IMR-90 (cell line): ENCODE results near the gene NCKAP5. TPM values are rescaled to one million over a fixed set of nuclear protein-coding genes. Genes with fewer than 3 reads are reported as not detected.

Experiments
- ATAC-seq: fragments of 200-7000 bp; cut with Tn5 transposase; 2 replicates; pipeline ENCODE4 v1.9.1; 2020; ENCODE audit warnings: low read depth, mild to moderate bottlenecking, moderate library complexity
- BruUV-seq: library from RNA; stranded (reverse); fragments of 400-500 nt; replicated peaks from 2 replicates; lab custom pipeline; 2021; lab: Mats Ljungman, UMichigan
- CTCF ChIA-PET: fragments of 300-600 bp; formaldehyde crosslinking; extraction: SDS; loops from one replicate; lab custom pipeline; 2021; ENCODE audit warnings: antibody characterized with exemption; lab: Yijun Ruan, JAX
- POLR2A ChIA-PET: fragments of 300-600 bp; sonication (Branson Sonifier 250); formaldehyde crosslinking; loops from one replicate; lab custom pipeline; 2022; ENCODE audit warnings: antibody characterized with exemption; ENCODE audit not compliant: unreplicated experiment; lab: Charles Lee
- DNase-seq: peaks from one replicate; pipeline ENCODE4 v3.0.0; 2013
- H2AFZ ChIP-seq: replicated peaks from 2 replicates; pipeline ENCODE3; 2013; ENCODE audit warnings: low read length, mild to moderate bottlenecking; ENCODE audit not compliant: poor library complexity
- H2AK5ac ChIP-seq: 2 replicates; pipeline ENCODE4 v1.6.1; 2013; ENCODE audit warnings: low read depth, low read length, inconsistent platforms
- H2AK9ac ChIP-seq: replicated peaks from 2 replicates; pipeline ENCODE3; 2013; ENCODE audit warnings: mild to moderate bottlenecking, low read depth, low read length, moderate library complexity; ENCODE audit not compliant: poor library complexity
- H2BK120ac ChIP-seq: 2 replicates; pipeline ENCODE4 v1.6.1; 2013; ENCODE audit warnings: low read depth, low read length, inconsistent platforms
- H2BK15ac ChIP-seq: 3 replicates; pipeline ENCODE4 v1.6.1; 2013; ENCODE audit warnings: low read depth, low read length, inconsistent platforms
- H2BK20ac ChIP-seq: 2 replicates; pipeline ENCODE4 v1.6.1; 2013; ENCODE audit warnings: low read depth, mild to moderate bottlenecking, inconsistent platforms, low read length, moderate library complexity
- H2BK5ac ChIP-seq: 2 replicates; pipeline ENCODE4 v1.6.1; 2013; ENCODE audit warnings: mild to moderate bottlenecking, low read depth, low read length, inconsistent platforms; ENCODE audit not compliant: poor library complexity, severe bottlenecking
- H3K14ac ChIP-seq: replicated peaks from 2 replicates; pipeline ENCODE4 v1.6.1; 2013; ENCODE audit warnings: low read depth, low read length, inconsistent platforms
- H3K18ac ChIP-seq: 2 replicates; pipeline ENCODE4 v1.6.1; 2013; ENCODE audit warnings: low read depth, low read length, control low read depth
- H3K23ac ChIP-seq: 2 replicates; pipeline ENCODE4 v1.6.1; 2013; ENCODE audit warnings: low read depth, low read length, inconsistent platforms
- H3K27ac ChIP-seq: 2 replicates; pipeline ENCODE4 v1.5.1; 2013; ENCODE audit warnings: mild to moderate bottlenecking, control low read depth, low read length; ENCODE audit not compliant: insufficient read depth
- H3K27me3 ChIP-seq: 2 replicates; pipeline ENCODE4 v1.6.1; 2013; ENCODE audit warnings: low read length; ENCODE audit not compliant: control insufficient read depth, insufficient read depth
- H3K36me3 ChIP-seq: 2 replicates; pipeline ENCODE4 v1.6.1; 2013; ENCODE audit warnings: low read length, mixed read lengths; ENCODE audit not compliant: control insufficient read depth, insufficient read depth
- H3K4ac ChIP-seq: 2 replicates; pipeline ENCODE4 v1.6.1; 2013; ENCODE audit warnings: low read depth, low read length, inconsistent platforms
- H3K4me1 ChIP-seq: 2 replicates; pipeline ENCODE4 v1.6.1; 2013; ENCODE audit warnings: low read length, mixed read lengths; ENCODE audit not compliant: control insufficient read depth, insufficient read depth
- H3K4me2 ChIP-seq: 2 replicates; pipeline ENCODE4 v1.6.1; 2013; ENCODE audit warnings: low read depth, mild to moderate bottlenecking, control low read depth, low read length, moderate library complexity
- H3K4me3 ChIP-seq: 2 replicates; pipeline ENCODE4 v1.5.1; 2013; ENCODE audit warnings: low read depth, mild to moderate bottlenecking, control low read depth, low read length, moderate library complexity; ENCODE audit not compliant: insufficient read depth
- H3K56ac ChIP-seq: 2 replicates; pipeline ENCODE4 v1.6.1; 2013; ENCODE audit warnings: low read length, inconsistent platforms; ENCODE audit not compliant: insufficient read depth; ENCODE audit errors: extremely low read depth
- H3K79me1 ChIP-seq, 2 experiments: 2 replicates each; pipeline ENCODE4 v1.6.1; 2013; ENCODE audit warnings: low read length in 2 of 2, inconsistent platforms in 1 of 2, low read depth in 1 of 2
- H3K9ac ChIP-seq: 2 replicates; pipeline ENCODE4 v1.6.1; 2013; ENCODE audit warnings: low read depth, low read length, control low read depth
- H3K9me1 ChIP-seq: 2 replicates; pipeline ENCODE4 v1.6.1; 2013; ENCODE audit warnings: low read length, inconsistent platforms; ENCODE audit not compliant: insufficient read depth
- H3K9me3 ChIP-seq: 2 replicates; pipeline ENCODE4 v1.6.1; 2013; ENCODE audit warnings: low read length; ENCODE audit not compliant: control insufficient read depth, insufficient read depth
- H4K20me1 ChIP-seq: 2 replicates; pipeline ENCODE4 v1.6.1; 2013; ENCODE audit warnings: low read length, inconsistent platforms; ENCODE audit not compliant: insufficient read depth
- H4K5ac ChIP-seq: 2 replicates; pipeline ENCODE4 v1.6.1; 2013; ENCODE audit warnings: mild to moderate bottlenecking, low read depth, low read length, control low read depth
- H4K8ac ChIP-seq, 2 experiments: 2 replicates each; pipeline ENCODE4 v1.6.1; 2013; ENCODE audit warnings: low read depth in 2 of 2, low read length in 2 of 2, control low read depth in 1 of 2, inconsistent platforms in 1 of 2
- H4K91ac ChIP-seq: 2 replicates; pipeline ENCODE4 v1.6.1; 2013; ENCODE audit warnings: low read depth, low read length, inconsistent platforms; ENCODE audit not compliant: insufficient read depth
- BHLHE40 ChIP-seq: fragments of 150-350 bp; IDR thresholded peaks from 2 replicates; pipeline ENCODE4 v1.6.1; 2016; ENCODE audit warnings: mild to moderate bottlenecking, low read depth, low read length
- CEBPB ChIP-seq: IDR thresholded peaks from 2 replicates; pipeline ENCODE4 v1.6.1; 2012; ENCODE audit warnings: low read depth, low read length, improper control_type of control experiment
- CTCF ChIP-seq: conservative IDR thresholded peaks from 2 replicates; pipeline ENCODE4 v1.5.1; 2012; ENCODE audit warnings: mild to moderate bottlenecking, low read depth, low read length, improper control_type of control experiment
- MXI1 ChIP-seq: IDR thresholded peaks from 2 replicates; pipeline ENCODE4 v1.6.1; 2012; ENCODE audit warnings: low read depth, mild to moderate bottlenecking, low read length, moderate library complexity, borderline replicate concordance
- POLR2A ChIP-seq: IDR thresholded peaks from 2 replicates; pipeline ENCODE4 v1.6.1; 2012; ENCODE audit warnings: mild to moderate bottlenecking, low read depth, low read length
- WGBS, 2 experiments: methylation state at CpG; one replicate each; pipeline versions ENCODE4 v1.1.5 to v1.1.7; 2013; ENCODE audit warnings: missing lambda C conversion rate in 2 of 2; ENCODE audit not compliant: insufficient read length in 1 of 2; ENCODE audit errors: extremely low coverage in 2 of 2; 5-methylcytosine and 5-hydroxymethylcytosine counted together
- dilution Hi-C: fragments of 300-500 bp; cut with HindIII; formaldehyde crosslinking; loops from one replicate; pipeline ENCODE4 v1.14.3; 2018; ENCODE audit warnings: low sequenced_read_pairs; ENCODE audit not compliant: unreplicated experiment
- in situ Hi-C: fragments of 300-500 bp; cut with MboI; formaldehyde crosslinking; loops from 3 replicates; pipeline ENCODE4 v1.14.3; 2019; ENCODE audit warnings: low sequenced_read_pairs, inconsistent platforms, mixed read lengths
- intact Hi-C: fragments of 100-400 bp; cut with micrococcal nuclease; formaldehyde crosslinking; loops from 2 replicates; pipeline ENCODE4 v1.10.0; 2022
- polyA plus RNA-seq, 3 experiments: library from polyadenylated mRNA; depleted of rRNA; stranded (reverse); fragments of >200 nt; gene quantifications; 2 replicates each; pipeline ENCODE4 v1.2.3, GENCODE V29; 2012; ENCODE audit warnings: low replicate concordance in 1 of 3
- total RNA-seq: library from RNA; depleted of rRNA; stranded (reverse); fragments of >200 nt; gene quantifications from 2 replicates; pipeline ENCODE4 v1.2.3, GENCODE V29; 2012

Gene NCKAP5
- total and polyA plus RNA-seq, 2 of the 4 experiments (the other 2 are of a cell fraction), result 2.7 to 3.9 TPM

DNA sequence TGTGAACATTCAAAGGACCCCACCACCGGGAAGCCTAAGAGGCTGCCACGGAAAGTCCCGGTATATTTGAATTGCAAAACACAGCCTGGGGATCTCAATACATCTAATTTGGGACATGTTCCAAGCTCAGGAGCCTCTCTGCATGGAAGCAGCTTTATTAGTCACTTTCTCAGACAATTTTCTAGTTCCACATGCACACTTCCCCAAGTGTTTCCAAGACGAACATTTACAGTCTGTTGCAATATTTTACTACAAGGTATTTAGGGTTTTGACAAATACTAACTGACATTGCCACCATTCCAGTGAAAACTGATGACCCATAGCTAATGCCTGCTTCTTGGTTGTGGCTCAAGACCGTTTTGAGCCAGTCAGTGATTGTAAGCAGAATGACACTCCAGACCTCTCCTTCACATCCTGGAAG lies 145.3 kb downstream of the NCKAP5 start:
- H3K4me2 ChIP-seq, result peak overlapping the region; percentile 4; the same call in 1 of the 2 replicates
- 40% methylated on average over 2 of the region's 5 CpGs; no CpG with 5 or more reads in 1 of the 2 experiments for WGBS, 2 experiments
- POLR2A ChIA-PET, result no interaction called here

More for the DNA sequence above, 145.3 kb downstream of the NCKAP5 start:
- no peak for TF ChIP-seq BHLHE40
- TF ChIP-seq CTCF, result no peak
- TF ChIP-seq POLR2A, result no peak
- peak; percentile 47; the same call in 1 of the 2 replicates for TF ChIP-seq CEBPB
- no peak for TF ChIP-seq MXI1
- H3K36me3 ChIP-seq, result no peaks in the 10 kb centered on the region
- H2BK5ac ChIP-seq, result peak overlapping the region; percentile 16
- H3K9me1 ChIP-seq, result peaks cover 4% of the 10 kb centered on the region; the same call in 1 of the 2 replicates
- H4K5ac ChIP-seq, result no peak overlapping the region; the same call in 1 of the 2 replicates
- H2BK120ac ChIP-seq, result peak overlapping the region; percentile 76; the same call in 1 of the 2 replicates
- CTCF ChIA-PET, result interaction anchor here (0.5 to 1.2 kb wide), 5 partner anchors 11 to 823 kb away, joined by 3 to 9 read pairs (median 3); no protein-coding TSS in a partner anchor
- intact Hi-C loops (loop anchor here (5.0 to 10.0 kb wide), 2 partner anchors 96 to 112 kb away; no protein-coding TSS in a partner anchor), in situ Hi-C loops (no loop called here), dilution Hi-C loops (no loop called here)
- peak overlapping the region; percentile 12; the same call in 1 of the 2 replicates for H3K18ac ChIP-seq
- H4K8ac ChIP-seq, result peak overlapping the region in 1 of 2 experiments; percentile 16; a peak in 1 of 4 replicates
- H3K27me3 ChIP-seq, result no peaks in the 10 kb centered on the region
- no peak overlapping the region for H2AK9ac ChIP-seq
- H4K91ac ChIP-seq, result peak overlapping the region; percentile 7; the same call in 1 of the 2 replicates
- peak overlapping the region; percentile 72; the same call in 1 of the 2 replicates for H2AK5ac ChIP-seq
- peak overlapping the region; percentile 50 for H2BK20ac ChIP-seq
- peak; percentile 61 for ATAC-seq
- H3K27ac ChIP-seq, result no peak overlapping the region
- H3K4me1 ChIP-seq, result peaks cover 13% of the 10 kb centered on the region
- no peak overlapping the region for H3K9ac ChIP-seq
- peak overlapping the region; percentile 26; the same call in 1 of the 2 replicates for H3K23ac ChIP-seq
- H4K20me1 ChIP-seq, result no peaks in the 10 kb centered on the region
- H3K56ac ChIP-seq, result no peak overlapping the region
- H3K4me3 ChIP-seq, result no peak overlapping the region
- no TSS peak for BruUV-seq
- DNase-seq, result peak; percentile 76
- H2AFZ ChIP-seq, result no peak overlapping the region
- H3K4ac ChIP-seq, result peak overlapping the region; percentile 68; the same call in 1 of the 2 replicates
- H3K14ac ChIP-seq, result peak overlapping the region; percentile 38
- H3K79me1 ChIP-seq, result no peaks in the 10 kb centered on the region
- H3K9me3 ChIP-seq, result no peaks in the 10 kb centered on the region
- H2BK15ac ChIP-seq, result no peak overlapping the region
